SIG-M5 treated with dmso at 0.1 percent for 504 hours (cell line): Measurements from ENCODE around the gene MACF1.

Source experiments
- DNase-seq: peaks from one replicate; lab custom pipeline; 2025; ENCODE audit not compliant: unreplicated experiment; lab: John Stamatoyannopoulos, UW

Gene MACF1

DNA sequence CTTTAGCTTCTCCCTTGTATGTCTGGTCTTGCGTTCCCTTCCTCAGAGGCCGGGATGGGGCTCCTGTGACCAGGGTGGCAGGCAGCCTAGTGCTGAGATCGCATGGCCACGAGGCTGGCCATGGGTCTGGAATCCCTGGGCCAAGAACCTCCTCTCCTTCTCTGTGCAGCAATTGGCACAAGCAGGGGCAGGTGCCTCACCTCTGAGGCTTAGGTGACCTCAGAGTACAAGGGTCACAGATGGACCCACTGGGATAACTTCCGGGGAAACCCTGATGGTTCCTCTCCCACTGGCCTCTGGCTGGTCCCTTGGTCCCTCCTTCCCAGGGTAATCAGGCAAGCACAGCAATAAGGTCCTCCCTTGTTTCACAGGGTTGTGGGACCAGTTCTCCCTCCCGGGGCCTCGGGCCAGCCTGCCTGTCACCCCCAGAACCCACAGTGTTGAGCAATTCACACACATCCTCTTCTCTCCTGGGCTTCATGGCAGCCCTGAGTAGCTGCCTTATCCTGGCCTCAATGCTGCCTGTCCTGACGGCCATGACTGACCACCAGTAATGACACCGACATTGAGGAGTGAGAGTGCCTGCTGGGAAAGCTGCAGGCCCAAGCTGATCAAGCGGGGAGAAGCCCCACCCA is 325.5 kb downstream of the MACF1 start:
- peak; percentile 67 for DNase-seq

DNA sequence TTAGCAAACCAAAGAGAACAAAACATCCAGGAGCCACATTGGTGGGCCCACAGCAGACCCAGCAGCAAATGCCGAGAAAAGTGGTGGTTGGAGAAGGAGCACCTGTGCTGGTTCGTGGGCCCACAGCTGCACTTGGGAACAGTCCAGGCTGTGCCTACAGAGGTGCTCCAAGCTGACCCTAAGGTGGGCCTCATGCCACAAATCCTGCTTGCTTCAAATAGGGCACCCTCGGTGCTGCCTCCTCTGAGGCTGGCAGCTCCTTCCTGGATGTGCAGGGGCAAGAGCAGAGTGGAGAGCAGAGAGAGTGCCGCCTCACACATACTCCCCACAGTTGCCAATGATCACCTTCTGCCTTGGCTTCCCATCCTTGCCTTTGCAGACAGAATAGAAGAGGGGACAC is 327.0 kb downstream of the MACF1 start:
- no peak for DNase-seq

DNA sequence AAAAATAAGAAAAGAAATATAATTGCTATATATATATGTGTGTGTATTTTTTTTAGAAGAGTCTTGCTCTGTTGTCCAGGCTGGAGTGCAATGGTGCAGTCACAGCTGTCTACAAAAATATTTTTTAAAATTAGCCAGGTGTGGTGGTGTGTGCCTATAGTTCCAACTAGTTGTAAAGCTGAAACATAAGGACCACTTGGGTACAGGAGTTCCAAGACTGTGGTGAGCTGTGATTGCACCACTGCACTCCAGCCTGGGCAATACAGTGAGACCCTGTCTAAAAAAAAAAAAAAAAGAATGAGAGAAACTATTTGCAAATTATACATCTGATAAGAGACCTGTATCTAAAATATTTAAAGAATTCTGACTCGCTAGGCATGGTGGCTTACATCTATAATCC is 328.9 kb downstream of the MACF1 start:
- no peak for DNase-seq
